Ishikawa (cell line): ENCODE results near the gene SYCE3.

Source experiments
- CEBPB ChIP-seq: IDR thresholded peaks from 2 replicates; pipeline ENCODE4 v1.6.1; 2012
- CREB1 ChIP-seq: IDR thresholded peaks from 2 replicates; pipeline ENCODE4 v1.6.1; 2012; ENCODE audit warnings: low read depth
- EGR1 ChIP-seq: IDR thresholded peaks from 2 replicates; pipeline ENCODE4 v1.6.1; 2012
- EP300 ChIP-seq: IDR thresholded peaks from 2 replicates; pipeline ENCODE4 v1.6.1; 2012; ENCODE audit warnings: borderline replicate concordance
- FOXM1 ChIP-seq: IDR thresholded peaks from 2 replicates; pipeline ENCODE4 v1.6.1; 2012; ENCODE audit warnings: low read depth, borderline replicate concordance
- NFIC ChIP-seq: IDR thresholded peaks from 2 replicates; pipeline ENCODE4 v1.6.1; 2012
- RAD21 ChIP-seq: IDR thresholded peaks from 2 replicates; pipeline ENCODE4 v1.6.1; 2012; ENCODE audit warnings: low read depth
- TAF1 ChIP-seq: IDR thresholded peaks from 2 replicates; pipeline ENCODE4 v1.6.1; 2012; ENCODE audit warnings: low read depth, mild to moderate bottlenecking
- TCF12 ChIP-seq: IDR thresholded peaks from 2 replicates; pipeline ENCODE4 v1.6.1; 2012; ENCODE audit warnings: low read depth
- TEAD4 ChIP-seq: IDR thresholded peaks from 2 replicates; pipeline ENCODE4 v1.6.1; 2012
- YY1 ChIP-seq: IDR thresholded peaks from 2 replicates; pipeline ENCODE4 v1.6.1; 2012; ENCODE audit warnings: low read depth
- ZBTB7A ChIP-seq: IDR thresholded peaks from 2 replicates; pipeline ENCODE4 v1.6.1; 2012; ENCODE audit warnings: low read depth
- TF ChIP-seq, protein P1 (sequence below): IDR thresholded peaks from 2 replicates; pipeline ENCODE4 v1.6.1; 2012
- TF ChIP-seq, protein P2 (sequence below): IDR thresholded peaks from 2 replicates; pipeline ENCODE4 v1.6.1; 2012; ENCODE audit warnings: low read depth, mild to moderate bottlenecking
- TF ChIP-seq, protein P3 (sequence below): IDR thresholded peaks from 2 replicates; pipeline ENCODE4 v1.6.1; 2012

SYCE3 gene

DNA sequence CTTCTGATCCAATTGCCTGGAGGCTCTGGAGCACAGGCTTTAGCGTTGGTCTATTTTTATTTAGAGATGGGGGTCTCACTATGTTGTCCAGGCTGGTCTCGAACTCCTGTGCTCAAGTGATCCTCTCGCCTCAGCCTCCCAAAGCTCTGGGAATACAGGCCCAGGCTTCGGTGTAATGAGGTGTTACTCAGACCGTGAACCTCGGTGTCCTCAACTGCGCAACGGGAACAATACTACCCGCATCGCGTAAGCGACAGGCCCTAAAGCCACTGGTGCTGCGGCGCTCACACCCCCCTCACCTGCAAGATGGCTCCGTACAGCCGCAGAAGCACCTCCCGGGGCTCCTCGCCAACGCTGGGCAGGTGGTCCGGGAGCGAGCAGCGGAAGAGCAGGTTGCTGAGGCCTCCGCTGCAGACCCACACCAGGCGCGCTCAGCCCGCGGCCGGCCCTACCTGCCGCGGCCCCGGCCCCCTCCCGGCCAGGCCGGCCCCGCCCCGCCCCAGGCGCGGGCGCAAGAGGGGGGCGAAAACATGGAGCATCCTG is 19.3 kb upstream of the SYCE3 start:
- TF ChIP-seq, protein P1, sequence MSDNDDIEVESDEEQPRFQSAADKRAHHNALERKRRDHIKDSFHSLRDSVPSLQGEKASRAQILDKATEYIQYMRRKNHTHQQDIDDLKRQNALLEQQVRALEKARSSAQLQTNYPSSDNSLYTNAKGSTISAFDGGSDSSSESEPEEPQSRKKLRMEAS: no peak
- 0 out of 2 replicates have a peak, but pooled peaks have one; percentile 28 for TF ChIP-seq TCF12

DNA sequence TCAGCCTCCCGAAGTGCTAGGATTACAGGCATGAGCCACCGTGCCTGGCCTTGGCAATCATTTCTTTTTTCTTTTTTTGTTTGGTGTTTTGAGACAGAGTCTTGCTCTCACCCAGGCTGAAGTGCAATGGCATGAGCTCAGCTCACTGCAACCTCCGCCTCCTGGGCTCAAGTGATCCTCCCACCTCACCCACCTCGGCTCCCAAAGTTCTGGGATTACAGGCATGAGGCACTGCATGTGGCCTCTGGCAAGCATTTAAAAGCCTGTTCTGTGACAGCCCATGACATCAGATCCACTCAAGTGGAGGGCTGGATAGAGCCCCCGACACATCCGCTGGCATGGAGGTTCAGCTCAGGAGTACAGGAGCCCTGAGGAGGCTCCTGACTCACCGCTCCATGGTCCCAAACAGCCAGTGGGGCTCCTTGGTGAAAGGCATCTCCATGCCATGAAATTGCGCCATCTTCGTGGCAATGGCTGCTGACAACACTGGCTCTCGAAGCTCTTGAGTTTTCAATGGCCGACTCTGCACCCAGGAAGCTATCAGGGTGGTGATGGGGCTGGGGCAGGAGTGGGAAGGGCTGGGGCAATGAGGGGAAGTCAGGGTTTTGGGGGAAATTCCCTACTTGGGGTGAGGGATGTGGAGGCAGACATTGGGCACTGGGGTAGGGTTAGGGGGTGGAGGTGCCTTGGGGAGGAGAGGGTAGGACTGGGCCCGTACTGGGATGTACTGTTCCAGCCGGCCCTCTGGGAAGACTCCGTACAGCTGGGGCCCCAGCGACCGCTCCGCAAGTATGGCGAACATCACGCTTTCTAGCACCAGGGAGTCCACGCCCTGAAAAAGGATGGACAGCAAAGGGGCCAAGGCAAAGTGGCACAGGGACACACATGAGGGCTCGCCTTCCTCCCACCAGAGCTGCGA is 18.6 kb upstream of the SYCE3 start:
- TF ChIP-seq EP300 (no peak), CEBPB (no peak), NFIC (no peak), TEAD4 (no peak), ZBTB7A (no peak), YY1 (no peak), TAF1 (no peak), EGR1 (no peak), CREB1 (no peak), FOXM1 (no peak), TCF12 (no peak), RAD21 (no peak)
- TF ChIP-seq, protein P1: no peak
- TF ChIP-seq, protein P2, sequence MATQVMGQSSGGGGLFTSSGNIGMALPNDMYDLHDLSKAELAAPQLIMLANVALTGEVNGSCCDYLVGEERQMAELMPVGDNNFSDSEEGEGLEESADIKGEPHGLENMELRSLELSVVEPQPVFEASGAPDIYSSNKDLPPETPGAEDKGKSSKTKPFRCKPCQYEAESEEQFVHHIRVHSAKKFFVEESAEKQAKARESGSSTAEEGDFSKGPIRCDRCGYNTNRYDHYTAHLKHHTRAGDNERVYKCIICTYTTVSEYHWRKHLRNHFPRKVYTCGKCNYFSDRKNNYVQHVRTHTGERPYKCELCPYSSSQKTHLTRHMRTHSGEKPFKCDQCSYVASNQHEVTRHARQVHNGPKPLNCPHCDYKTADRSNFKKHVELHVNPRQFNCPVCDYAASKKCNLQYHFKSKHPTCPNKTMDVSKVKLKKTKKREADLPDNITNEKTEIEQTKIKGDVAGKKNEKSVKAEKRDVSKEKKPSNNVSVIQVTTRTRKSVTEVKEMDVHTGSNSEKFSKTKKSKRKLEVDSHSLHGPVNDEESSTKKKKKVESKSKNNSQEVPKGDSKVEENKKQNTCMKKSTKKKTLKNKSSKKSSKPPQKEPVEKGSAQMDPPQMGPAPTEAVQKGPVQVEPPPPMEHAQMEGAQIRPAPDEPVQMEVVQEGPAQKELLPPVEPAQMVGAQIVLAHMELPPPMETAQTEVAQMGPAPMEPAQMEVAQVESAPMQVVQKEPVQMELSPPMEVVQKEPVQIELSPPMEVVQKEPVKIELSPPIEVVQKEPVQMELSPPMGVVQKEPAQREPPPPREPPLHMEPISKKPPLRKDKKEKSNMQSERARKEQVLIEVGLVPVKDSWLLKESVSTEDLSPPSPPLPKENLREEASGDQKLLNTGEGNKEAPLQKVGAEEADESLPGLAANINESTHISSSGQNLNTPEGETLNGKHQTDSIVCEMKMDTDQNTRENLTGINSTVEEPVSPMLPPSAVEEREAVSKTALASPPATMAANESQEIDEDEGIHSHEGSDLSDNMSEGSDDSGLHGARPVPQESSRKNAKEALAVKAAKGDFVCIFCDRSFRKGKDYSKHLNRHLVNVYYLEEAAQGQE: no peak
- TF ChIP-seq, protein P3, sequence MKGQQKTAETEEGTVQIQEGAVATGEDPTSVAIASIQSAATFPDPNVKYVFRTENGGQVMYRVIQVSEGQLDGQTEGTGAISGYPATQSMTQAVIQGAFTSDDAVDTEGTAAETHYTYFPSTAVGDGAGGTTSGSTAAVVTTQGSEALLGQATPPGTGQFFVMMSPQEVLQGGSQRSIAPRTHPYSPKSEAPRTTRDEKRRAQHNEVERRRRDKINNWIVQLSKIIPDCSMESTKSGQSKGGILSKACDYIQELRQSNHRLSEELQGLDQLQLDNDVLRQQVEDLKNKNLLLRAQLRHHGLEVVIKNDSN: no peak

DNA sequence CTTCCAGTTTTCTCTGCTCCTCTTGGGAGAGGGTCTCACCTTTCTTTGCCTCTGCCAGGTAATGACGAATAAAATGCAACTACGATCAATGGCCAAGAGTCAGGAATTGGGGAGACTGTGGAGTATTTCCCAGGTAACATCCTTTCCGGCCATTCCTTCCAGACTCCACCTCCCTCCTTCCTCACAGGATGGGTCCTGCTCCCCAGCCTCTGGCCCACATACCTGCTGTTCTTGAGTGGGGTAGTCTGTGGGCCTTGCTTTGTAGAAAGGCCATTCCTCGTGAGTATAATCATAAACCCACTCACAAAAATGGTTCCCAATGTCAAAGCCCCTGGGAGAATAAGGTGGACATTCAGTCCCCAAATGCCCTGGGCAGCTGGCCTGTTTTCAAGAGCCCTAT is 17.0 kb upstream of the SYCE3 start:
- TF ChIP-seq TEAD4: no peak
- TF ChIP-seq TAF1: no peak
- TF ChIP-seq NFIC: no peak
- TF ChIP-seq EP300: no peak
- TF ChIP-seq TCF12: no peak
- no peak for TF ChIP-seq ZBTB7A
- no peak for TF ChIP-seq FOXM1
- TF ChIP-seq, protein P1: no peak
- TF ChIP-seq CREB1: no peak
- TF ChIP-seq EGR1: no peak
- TF ChIP-seq, protein P3: no peak
- TF ChIP-seq, protein P2: no peak
- TF ChIP-seq YY1: no peak

DNA sequence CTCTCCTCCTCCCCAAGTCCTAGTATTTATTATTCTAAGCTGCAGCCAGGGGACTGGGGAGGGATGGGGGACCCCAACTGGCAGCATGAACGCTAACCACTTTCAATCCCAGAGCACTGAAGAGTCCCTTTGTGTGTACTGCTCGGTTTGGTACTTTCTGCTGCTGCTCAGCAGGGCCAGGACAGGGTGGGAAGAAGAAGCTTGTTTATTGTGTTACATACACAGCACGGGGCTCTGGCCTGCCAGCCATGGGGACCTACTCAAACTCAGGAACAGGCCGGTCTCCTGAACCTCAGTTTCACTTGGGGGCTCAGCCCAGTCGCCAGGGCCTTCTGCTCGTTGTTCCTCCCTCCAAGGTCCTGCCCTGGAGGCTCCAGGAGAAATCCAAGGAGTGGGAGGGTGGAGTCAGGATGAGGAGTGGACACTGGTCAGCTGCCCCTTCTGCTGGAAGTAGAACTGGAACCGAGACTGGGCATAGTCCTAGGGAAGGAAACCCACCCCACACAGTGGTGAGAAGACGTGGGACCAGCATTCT is 16.1 kb upstream of the SYCE3 start:
- TF ChIP-seq EP300: no peak
- no peak for TF ChIP-seq CREB1
- TF ChIP-seq EGR1: no peak
- TF ChIP-seq CEBPB: no peak
- no peak for TF ChIP-seq TAF1
- no peak for TF ChIP-seq YY1
- TF ChIP-seq TEAD4: no peak
- TF ChIP-seq NFIC: no peak
- TF ChIP-seq, protein P3: no peak
- TF ChIP-seq, protein P2: no peak
- TF ChIP-seq, protein P1: no peak
- TF ChIP-seq FOXM1: no peak
